DMS 273 (cell line): Measurements from ENCODE around the gene SULT1E1.
A peak's percentile ranks its signal among the peaks of the same experiment; 100 is the strongest.
"Not testable (repeated sequence)": the region's sequence is repeated elsewhere in the genome, so short reads cannot be mapped to it uniquely, and the experiment has no call there.

Experiments used
- DNase-seq: peaks from one replicate; lab custom pipeline; 2025; ENCODE audit not compliant: unreplicated experiment; lab: John Stamatoyannopoulos, UW

The SULT1E1 gene

DNA sequence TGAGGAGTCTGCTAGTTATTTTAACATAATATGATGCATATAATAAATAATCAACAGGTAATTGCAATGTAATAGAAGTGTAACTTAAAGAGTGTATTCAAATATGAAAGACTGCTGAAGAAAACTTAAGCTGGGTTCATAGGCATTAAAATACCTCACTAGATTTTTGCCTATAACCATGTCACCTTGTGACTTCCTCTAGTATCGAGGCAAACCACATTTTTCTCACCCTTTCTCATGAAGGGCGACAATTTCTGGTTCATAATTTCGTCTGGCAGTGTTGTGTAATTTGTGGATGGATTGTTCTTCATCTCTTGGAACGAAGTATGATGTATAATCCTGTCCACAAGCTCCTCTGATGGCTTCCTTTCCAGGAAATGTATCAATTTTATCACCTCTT is 16.0 kb downstream of the SULT1E1 start:
- DNase-seq = no peak

- DNase-seq = no peak
These were observed 16.6 kb downstream of the SULT1E1 start for GRCh38 chr4:69843301-69843700.

DNA sequence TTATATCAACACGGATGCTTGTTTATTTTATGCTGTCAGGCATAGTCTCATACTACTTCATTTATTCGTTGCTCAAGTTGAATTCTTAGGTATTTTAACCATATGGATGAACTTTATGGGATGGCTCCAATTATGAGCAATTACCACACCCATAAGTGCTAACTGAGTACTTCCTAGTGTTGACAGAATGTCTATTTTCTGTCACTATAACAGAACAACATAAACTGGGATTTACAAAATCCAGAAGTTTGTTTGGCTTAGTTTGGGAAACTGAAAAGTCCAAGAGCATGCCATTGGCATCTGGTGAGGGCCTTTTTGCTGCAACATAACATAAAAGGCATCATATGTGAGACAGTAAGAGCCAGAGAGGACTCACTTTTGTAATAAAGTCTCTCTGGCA is 21.0 kb downstream of the SULT1E1 start:
- no peak for DNase-seq

- DNase-seq = no peak
These were observed 23.7 kb downstream of the SULT1E1 start for GRCh38 chr4:69836287-69836686.

DNA sequence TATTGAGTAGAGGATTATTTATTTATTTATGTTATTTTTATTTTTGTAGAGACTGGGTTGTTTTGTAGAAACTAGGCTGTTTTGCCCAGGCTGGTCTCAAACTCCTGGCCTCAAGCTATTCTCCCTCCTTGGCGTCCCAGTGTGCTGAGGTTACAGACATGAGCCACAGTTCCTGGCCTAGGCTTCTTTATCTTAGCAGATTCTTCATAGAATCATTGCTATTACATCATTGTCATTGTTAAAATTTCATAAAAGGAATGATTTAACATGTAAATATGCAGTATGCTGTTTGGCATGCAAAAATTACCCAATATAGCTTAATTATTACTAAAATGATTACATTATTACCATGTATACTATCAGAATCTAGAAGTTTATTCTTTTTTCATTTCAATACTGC is 24.2 kb downstream of the SULT1E1 start:
- no peak for DNase-seq

GRCh38 chr4:69833251-69833650 is 26.7 kb downstream of the SULT1E1 start:
- DNase-seq = no peak

- no peak for DNase-seq
These were observed 27.5 kb downstream of the SULT1E1 start for GRCh38 chr4:69832326-69833030.

- no peak for DNase-seq
These were observed 28.2 kb downstream of the SULT1E1 start for GRCh38 chr4:69831646-69832325.

GRCh38 chr4:69831270-69831627 is 28.7 kb downstream of the SULT1E1 start:
- DNase-seq = no peak

DNA sequence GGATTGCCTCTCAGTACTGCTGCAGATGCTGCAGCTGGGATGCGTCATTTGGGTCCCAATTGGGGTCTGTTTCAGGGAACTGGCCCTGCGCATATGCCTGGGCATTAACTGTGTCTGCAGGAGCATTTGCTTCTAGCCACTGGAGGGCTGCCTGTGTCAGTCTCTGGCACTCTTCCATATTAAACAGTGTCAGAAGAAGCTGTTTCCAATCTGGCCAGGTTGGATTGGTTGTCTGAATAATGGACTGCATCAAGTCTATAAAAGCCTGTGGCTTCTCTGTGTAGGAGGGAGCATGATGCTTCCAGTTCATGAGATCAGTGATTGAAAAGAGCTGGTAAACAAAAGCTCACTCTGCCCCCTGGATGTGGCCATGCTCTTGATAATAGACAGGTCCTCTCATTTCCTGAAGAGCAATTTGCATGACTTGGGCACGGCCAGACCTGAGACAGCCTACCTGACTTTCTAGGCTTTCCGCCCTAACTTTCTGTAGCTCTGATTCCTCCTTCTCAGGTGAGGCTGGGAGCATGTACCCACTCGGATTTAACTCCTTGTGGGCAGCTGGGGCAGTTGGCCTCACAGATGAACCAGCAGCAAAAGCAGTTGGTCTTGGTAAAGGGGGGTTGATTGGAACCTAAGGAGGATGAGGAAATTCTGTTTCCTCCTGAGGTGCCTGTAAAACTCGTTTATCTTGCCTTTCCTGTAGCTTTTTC is 29.2 kb downstream of the SULT1E1 start:
- DNase-seq = no peak

GRCh38 chr4:69830192-69830559 is 29.8 kb downstream of the SULT1E1 start:
- DNase-seq = no peak

- no peak for DNase-seq
These were observed 30.3 kb downstream of the SULT1E1 start for GRCh38 chr4:69829678-69830077.

DNA sequence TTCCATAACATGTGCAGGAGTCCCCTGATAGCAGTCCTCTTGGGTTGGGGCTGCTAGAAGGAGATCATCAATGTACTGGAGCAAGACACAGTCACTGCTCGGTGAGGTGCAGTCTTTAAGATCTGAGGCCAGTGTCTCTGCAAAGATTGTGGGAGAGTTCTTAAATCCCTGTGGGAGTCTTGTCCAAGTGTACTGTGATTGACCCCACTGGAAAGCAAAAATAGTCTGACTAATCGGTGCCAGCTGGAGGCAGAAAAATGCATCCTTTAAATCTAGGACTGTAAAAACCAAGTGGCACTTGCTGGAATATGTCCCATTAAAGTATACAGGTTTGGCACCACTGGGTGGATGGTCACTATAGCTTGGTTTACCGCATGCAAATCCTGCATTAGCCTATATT is 31.1 kb downstream of the SULT1E1 start:
- no peak for DNase-seq

DNA sequence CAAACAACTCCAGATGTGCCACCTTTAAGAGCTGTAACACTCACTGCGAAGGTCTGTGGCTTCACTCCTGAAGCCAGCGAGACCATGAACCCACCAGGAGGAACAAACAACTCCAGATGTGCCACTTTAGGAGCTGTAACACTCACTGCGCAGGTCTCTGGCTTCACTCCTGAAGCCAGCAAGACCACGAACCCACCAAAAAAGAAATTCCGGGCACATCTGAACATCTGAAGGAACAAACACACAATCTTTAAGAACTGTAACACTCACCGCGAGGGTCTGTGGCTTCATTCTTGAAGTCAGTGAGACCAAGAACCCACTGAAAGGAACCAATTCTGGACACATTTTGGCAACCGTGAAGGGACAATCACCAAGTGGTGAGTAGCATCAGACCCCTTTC is 34.9 kb downstream of the SULT1E1 start:
- DNase-seq = not testable (repeated sequence)

DNA sequence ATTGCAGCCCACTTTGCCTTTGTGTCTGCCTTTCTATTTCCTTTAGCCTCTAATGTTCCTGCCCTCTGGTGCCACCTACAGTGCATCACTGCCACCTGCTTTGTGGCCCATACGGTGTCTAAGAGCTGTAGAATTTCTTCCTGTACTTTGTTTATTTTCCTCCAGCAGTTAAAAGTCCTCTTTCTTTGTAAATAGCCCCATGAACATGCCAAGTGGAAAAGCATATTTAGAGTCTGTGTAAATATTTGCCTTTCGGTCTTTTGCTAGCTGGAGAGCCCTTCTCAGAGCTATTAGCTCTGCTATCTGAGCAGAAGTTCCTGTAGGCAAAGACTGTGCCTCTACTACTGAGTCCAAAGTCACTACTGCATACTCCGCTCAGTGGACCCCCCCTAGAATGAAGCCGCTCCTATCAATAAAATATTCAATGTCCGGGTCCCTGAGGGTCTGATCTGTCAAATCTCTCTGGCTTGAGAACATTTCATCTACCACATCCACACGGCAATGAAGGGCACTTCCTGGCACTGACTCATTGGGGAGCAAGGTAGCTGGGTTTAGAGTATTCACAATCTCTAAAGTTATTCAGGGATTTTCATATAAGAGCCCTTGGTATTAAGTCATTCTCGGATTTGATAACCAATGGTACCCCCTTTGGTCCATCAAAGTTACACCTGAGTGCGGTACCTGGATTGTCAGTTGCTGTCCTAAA is 36.3 kb downstream of the SULT1E1 start:
- peak; percentile 2 for DNase-seq

DNA sequence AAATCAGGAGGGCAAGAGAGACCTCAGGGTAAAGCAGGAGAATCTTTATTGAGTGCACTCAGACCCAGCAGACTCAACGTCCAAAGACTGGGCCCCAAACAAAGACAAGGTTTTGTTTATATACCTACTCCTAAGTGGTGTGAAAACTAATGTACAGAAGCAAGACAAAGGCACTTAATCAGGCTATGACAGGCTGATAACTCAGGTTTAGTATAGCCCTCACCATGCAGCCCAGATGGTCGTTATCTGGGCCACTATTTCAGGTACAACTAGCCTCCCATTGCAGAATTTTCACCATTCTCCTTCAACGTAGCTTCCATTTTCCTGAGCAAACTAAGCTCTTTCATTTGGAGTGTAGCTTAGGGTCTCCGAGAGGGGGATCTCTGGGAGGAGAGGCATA is 36.9 kb downstream of the SULT1E1 start:
- no peak for DNase-seq

DNA sequence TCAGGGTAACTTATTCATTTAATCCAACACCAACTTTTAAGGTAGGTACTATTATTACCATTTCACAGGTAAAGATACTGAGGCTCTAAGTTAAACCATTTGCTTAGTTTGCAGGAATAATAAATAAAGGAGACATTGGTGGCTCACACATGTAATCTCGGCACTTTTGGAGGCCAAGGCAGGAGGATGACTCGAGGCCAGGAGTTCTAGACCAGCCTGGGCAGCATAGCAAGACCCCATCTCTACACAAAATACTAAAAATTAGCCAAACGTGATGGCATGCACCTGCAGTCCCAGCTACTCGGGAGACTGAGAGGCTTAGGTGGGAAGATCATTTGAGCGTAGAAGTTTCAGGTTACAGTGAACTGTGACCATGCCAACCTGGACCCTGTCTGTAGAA is 37.7 kb downstream of the SULT1E1 start:
- no peak for DNase-seq

DNA sequence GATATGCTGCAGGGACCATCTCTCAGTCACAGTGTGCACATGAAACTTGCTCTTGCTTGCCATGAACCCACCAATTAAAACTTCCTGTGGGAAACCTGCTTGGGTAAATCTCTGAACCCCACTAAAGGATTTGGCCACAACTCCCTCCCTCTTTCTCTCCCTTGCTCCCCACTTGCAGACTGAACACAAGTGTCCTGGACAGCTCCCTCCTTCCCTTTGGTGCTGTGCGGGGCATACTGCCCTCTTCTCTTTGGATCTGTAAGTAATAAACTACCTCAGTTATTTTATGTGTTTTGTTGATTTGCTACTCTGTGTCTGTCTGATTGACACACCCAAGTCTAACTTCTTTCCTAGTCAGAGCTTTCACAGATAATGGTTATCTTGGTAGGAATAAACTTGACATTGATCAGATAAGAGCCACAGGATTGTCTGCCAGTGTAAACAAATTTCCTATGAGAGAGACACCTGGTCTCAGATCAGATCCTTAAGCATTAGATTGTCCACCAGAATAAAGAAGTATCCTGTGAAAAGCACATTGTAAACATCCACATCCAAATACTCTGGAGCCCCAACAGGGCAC is 41.8 kb downstream of the SULT1E1 start:
- DNase-seq = no peak

DNA sequence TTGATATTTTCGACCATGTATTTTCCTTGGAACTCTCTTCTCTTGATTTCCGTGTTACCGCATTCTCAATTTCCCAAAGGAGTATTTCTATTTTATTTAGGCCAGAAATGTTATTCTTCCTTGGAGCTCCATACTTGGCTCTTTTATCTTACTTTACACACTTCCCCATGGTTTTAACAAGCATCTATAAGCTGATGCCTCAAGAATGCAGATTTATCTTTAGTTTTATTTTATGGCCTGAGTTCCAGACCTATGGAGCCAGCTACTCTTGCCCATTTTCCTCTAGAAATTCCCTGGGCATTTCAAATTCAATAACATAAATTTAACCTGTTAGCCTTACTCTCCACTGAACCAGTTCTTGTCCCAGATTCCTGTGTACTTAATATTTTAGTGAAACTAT is 43.7 kb downstream of the SULT1E1 start:
- no peak for DNase-seq

GRCh38 chr4:69813628-69814027 is 46.3 kb downstream of the SULT1E1 start:
- DNase-seq = no peak

DNA sequence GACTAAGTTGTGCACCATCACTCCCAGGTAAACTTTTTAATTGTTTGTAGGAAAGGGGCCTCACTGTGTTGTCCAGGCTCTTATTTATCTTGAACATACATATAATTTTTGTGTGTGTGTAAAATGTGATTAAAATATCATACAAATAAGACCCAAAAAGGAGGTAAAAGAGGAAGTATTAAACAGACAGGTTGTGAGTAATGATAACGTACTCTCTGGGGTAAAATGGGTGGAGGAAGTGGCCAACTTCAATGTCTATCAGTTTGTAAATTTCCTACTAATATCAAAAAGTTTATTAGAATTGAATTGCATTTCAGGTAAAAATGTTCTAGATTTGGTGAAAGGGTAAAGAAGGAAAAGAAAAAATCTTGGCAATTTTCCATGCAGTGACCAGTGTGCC is 48.8 kb downstream of the SULT1E1 start:
- DNase-seq = no peak
